Heart right ventricle (tissue), 16 donors: ENCODE measurements around the gene RAPGEF3. TPM values are rescaled to one million over a fixed set of nuclear protein-coding genes. Genes with fewer than 3 reads are reported as not detected.

ENCODE experiments used
- ATAC-seq, 8 donors: fragments of 200-7000 bp; cut with Tn5 transposase; one replicate each; pipeline ENCODE4 v1.9.1; 2020; ENCODE audit warnings: mild to moderate bottlenecking in 8 of 8, moderate library complexity in 8 of 8, moderate number of reproducible peaks in 1 of 8
- DNase-seq, 2 donors: peaks; one replicate each; pipeline ENCODE4 v3.0.0-alpha.2; 2020
- H3K27ac ChIP-seq, 10 donors: fragments of 200-600 bp; sonication (generic) in 2 of 10; one replicate each; pipeline versions ENCODE4 v1.5.0 to v1.8.0; 2020 to 2022; ENCODE audit warnings: mild to moderate bottlenecking in 3 of 10
- H3K27me3 ChIP-seq, 7 donors: fragments of 200-600 bp; one replicate each; pipeline ENCODE4 v1.8.0; 2021 to 2022; ENCODE audit warnings: mild to moderate bottlenecking in 2 of 7
- H3K36me3 ChIP-seq, 9 donors: fragments of 200-600 bp; sonication (generic) in 1 of 9; one replicate each; pipeline versions ENCODE4 v1.5.0 to v1.8.0; 2020 to 2022; ENCODE audit warnings: mild to moderate bottlenecking in 2 of 9
- H3K4me1 ChIP-seq, 9 donors: fragments of 200-600 bp; sonication (generic) in 1 of 9; one replicate each; pipeline versions ENCODE4 v1.5.0 to v1.8.0; 2020 to 2022; ENCODE audit warnings: mild to moderate bottlenecking in 4 of 9
- H3K4me3 ChIP-seq, 10 donors: fragments of 200-600 bp; sonication (generic) in 2 of 10; one replicate each; pipeline versions ENCODE4 v1.5.0 to v1.8.0; 2020 to 2022; ENCODE audit warnings: mild to moderate bottlenecking in 7 of 10, moderate library complexity in 2 of 10
- H3K9me3 ChIP-seq, 11 donors: fragments of 200-600 bp in 10 of 11; sonication (generic) in 2 of 11; one replicate each; pipeline versions ENCODE4 v1.5.0 to v1.8.0; 2013 to 2022; ENCODE audit warnings: mild to moderate bottlenecking in 2 of 11, control low read depth in 1 of 11, moderate library complexity in 1 of 11
- WGBS, 2 donors: extraction: QIAGEN DNeasy Blood & Tissue Kit; methylation state at CpG; one replicate each; pipeline ENCODE4 v1.1.7; 2013; ENCODE audit warnings: inconsistent platforms in 1 of 2; 5-methylcytosine and 5-hydroxymethylcytosine counted together
- intact Hi-C, 10 donors: fragments of 100-400 bp; cut with DNase I; formaldehyde crosslinking; loops; one replicate each; pipeline versions ENCODE4 v1.11.1 to v1.14.2; 2022
- polyA plus RNA-seq, 2 donors: library from polyadenylated mRNA; stranded (reverse); fragments of 200-250 nt; gene quantifications; one replicate each; pipeline ENCODE4 v1.2.3, GENCODE V29; 2013
- total RNA-seq, 10 donors: library from RNA; stranded (reverse); fragmentation: NEBNext Ultra II Directional in 3 of 10; extraction: Animal tissue kit (Norgen Biotek cat#: 25700) in 3 of 10; gene quantifications; one replicate each; pipeline versions ENCODE4 v1.2.1 to v1.2.4, GENCODE V29; 2021 to 2023
- TF ChIP-seq, protein P1 (sequence below), 9 donors: fragments of 200-600 bp; sonication (generic) in 2 of 9; IDR thresholded peaks; one replicate each; pipeline versions ENCODE4 v1.5.0 to v1.8.0; 2021 to 2022; ENCODE audit warnings: antibody characterized with exemption in 9 of 9, mild to moderate bottlenecking in 5 of 9, moderate library complexity in 1 of 9
- donor health status: Arrhythmogenic right ventricular cardiomyopathy.
- donor health status: ischemic (EF 13 %, LVEDD 7.1; RV severe dilation, severe dysfunction).
- donor health status: healthy with polysubstance abuse.
- donor health status: DM: no; HTN: yes; CAD: no.
- donor health status: DM: no; HTN: no; CAD: no.
- donor health status: ischemic (EF 25% LVEDD 6.9; RV normal size, moderate dysfunction).
- donor health status: ischemic (EF 25% LVEDD 5.7; RV mildly dilated, moderate dysfunction).
- donor health status: healthy.
- donor health status: DM: yes; HTN: yes; CAD: no.
- donor health status: Ischemic cardiomyopathy.
- donor health status: ischemic (EF 35%, LVEDD 5.7; RV mildly dilated, moderate dysfunction).
- donor health status: nonischemic (EF 11% LVEDD 7.7; RV severe dilation, severe dysfunction).
- donor health status: DM: yes; HTN: yes; CAD: no.
- donor health status: PGD.
- donor health status: ischemic (EF 29% LVEDD 5.4; RV normal size, mild dysfunction).
- donor health status: nonischemic (EF 23%, LVEDD 6.1; RV moderate dilation, normal function).

RAPGEF3 gene
- total and polyA plus RNA-seq, 12 donors = 9.5 to 173 (median 20.1) TPM

DNA sequence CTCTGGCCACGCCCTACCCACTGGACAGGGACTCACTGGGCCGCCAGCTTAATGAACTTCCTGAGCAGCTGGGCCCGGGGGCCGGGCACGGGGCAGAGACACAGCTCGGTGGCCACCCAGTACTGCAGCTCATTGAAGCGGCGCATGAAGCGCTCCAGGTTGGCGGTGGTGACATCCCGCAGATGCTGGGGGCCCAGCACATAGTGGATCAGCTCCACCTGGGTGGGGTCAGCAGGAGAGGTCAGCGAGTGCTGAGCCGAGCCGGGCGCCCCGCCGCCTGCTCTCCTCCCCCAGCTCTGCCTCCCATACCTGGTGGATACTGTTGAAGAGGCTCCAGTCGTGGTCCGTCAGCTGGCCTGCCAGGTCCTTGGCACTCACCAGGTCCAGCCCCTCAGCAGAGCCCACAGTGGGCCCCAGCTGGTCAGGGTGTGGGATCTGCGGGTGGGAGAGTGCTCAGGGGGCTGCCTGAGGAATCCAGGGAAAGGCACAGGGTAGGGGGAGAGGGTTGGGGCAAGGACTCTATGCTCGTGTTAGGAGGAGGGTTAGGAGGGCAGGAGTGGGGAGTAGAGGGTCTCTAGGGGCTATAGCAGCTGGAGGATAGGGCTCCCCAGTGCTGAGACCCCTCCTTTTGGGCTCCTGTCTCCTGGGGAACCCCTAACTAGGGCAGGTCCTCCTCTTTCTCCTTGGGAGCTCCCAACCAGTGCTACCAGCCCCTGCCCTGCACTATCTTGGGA lies 17.9 kb downstream of the RAPGEF3 start:
- Histone ChIP-seq H3K27me3 (peaks cover 0 to 5% (median 0%) of the 10 kb centered on the region in 7 donors), H3K9me3 (no peaks in the 10 kb centered on the region), H3K36me3 (peaks cover 0 to 29% (median 0%) of the 10 kb centered on the region in 9 donors), H3K4me1 (peaks cover 36 to 76% (median 58%) of the 10 kb centered on the region in 9 donors), H3K27ac (peak overlapping the region; percentile 50 to 88 (median 74)), H3K4me3 (peak overlapping the region in 1 of 10 donors; percentile 7)
- WGBS, 2 donors = 74 to 82% methylated on average over 21 of the region's 21 CpGs
- peak in 1 of 2 donors; percentile 37 for DNase-seq
- intact Hi-C loops = loop anchor here in 1 of 10 donors (5.0 kb wide), 1 partner anchor 37 kb away; no protein-coding TSS in a partner anchor
- TF ChIP-seq, protein P1, sequence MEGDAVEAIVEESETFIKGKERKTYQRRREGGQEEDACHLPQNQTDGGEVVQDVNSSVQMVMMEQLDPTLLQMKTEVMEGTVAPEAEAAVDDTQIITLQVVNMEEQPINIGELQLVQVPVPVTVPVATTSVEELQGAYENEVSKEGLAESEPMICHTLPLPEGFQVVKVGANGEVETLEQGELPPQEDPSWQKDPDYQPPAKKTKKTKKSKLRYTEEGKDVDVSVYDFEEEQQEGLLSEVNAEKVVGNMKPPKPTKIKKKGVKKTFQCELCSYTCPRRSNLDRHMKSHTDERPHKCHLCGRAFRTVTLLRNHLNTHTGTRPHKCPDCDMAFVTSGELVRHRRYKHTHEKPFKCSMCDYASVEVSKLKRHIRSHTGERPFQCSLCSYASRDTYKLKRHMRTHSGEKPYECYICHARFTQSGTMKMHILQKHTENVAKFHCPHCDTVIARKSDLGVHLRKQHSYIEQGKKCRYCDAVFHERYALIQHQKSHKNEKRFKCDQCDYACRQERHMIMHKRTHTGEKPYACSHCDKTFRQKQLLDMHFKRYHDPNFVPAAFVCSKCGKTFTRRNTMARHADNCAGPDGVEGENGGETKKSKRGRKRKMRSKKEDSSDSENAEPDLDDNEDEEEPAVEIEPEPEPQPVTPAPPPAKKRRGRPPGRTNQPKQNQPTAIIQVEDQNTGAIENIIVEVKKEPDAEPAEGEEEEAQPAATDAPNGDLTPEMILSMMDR (IDR thresholded peaks at IDR 0.05) = no peak
- ATAC-seq = no peak

- Histone ChIP-seq H3K4me1 (peaks cover 44 to 77% (median 65%) of the 10 kb centered on the region in 9 donors), H3K4me3 (peak overlapping the region in 1 of 10 donors; percentile 15), H3K36me3 (peaks cover 0 to 22% (median 0%) of the 10 kb centered on the region in 9 donors), H3K9me3 (no peaks in the 10 kb centered on the region), H3K27ac (peak overlapping the region; percentile 50 to 88 (median 76)), H3K27me3 (peaks cover 0 to 5% (median 0%) of the 10 kb centered on the region in 7 donors)
- ATAC-seq (peak; percentile 4 to 60 (median 14)), DNase-seq (peak; percentile 56 to 66)
- WGBS, 2 donors = 65 to 78% methylated on average over 12 of the region's 12 CpGs
- intact Hi-C loops = loop anchor here in 1 of 10 donors (5.0 kb wide), 1 partner anchor 37 kb away; no protein-coding TSS in a partner anchor
- TF ChIP-seq, protein P1 (IDR thresholded peaks at IDR 0.05) = no peak
These were observed 18.7 kb downstream of the RAPGEF3 start for GRCh38 chr12:47739979-47740378.

DNA sequence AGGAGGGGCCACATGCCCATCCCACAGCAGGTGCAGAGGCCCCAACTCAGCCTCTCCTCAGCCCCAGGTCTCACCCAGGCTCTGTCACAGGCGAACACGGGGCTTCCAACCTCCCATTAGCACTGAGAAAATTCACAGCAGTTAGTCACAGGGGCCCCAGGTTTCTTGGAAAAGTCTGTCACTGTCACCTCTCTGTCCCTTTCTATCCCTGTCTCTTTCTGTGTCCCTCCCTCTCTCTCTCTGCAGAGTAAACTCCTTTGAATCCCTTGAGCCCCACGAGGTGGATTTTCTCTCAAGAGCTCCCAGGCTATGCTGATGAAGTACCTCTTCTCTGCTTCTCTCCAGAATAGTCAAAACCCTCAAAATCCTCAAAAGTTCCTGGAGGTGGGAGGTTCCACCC lies 19.4 kb downstream of the RAPGEF3 start:
- TF ChIP-seq, protein P1 (IDR thresholded peaks at IDR 0.05) = no peak
- no peak for ATAC-seq
- WGBS, 2 donors = 87 to 89% methylated on average over 3 of the region's 3 CpGs
- peak overlapping the region in 9 of 10 donors; percentile 18 to 88 (median 77) for H3K27ac ChIP-seq
- peak overlapping the region in 1 of 10 donors; percentile 15 for H3K4me3 ChIP-seq
- peaks cover 0 to 16% (median 0%) of the 10 kb centered on the region in 9 donors for H3K36me3 ChIP-seq
- intact Hi-C loops = no loop called here
- H3K27me3 ChIP-seq = peaks cover 0 to 5% (median 0%) of the 10 kb centered on the region in 7 donors
- H3K9me3 ChIP-seq = no peaks in the 10 kb centered on the region
- no peak for DNase-seq
- peaks cover 47 to 84% (median 72%) of the 10 kb centered on the region in 9 donors for H3K4me1 ChIP-seq

DNA sequence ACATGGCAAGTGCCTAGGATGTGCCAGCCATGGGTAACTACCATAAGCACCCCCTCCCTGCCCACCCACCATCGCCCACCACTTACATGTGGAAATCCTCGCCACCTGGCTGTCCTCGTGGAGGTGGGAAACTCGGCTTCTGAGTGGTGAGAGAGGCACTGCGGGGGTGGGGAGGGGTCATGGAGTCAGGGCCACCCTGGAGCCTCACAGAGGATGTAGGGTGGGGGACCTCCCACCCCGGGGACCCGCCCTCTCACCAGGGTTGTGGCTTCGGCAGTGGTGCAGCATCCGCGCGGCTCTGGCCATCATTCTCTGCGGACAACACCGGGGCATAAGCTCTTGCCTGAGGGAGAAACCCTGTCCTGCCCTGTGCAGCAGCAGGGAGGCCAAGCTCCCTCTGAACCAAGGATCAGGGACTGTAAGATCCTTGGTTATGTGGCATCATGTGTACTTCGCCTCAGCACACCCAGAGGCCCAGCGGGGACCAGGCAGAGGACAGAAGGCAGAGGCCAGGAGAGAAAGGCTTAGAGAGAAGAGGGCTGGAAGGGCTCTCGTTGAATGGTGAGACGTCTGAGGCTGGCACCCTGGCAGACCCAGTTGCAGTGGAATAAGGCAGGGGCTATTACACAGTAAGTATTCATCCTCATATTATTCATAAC lies 20.6 kb downstream of the RAPGEF3 start:
- 74 to 75% methylated on average over 17 of the region's 17 CpGs for WGBS, 2 donors

More for the DNA sequence above, 20.6 kb downstream of the RAPGEF3 start:
- intact Hi-C loops = loop anchor here in 4 of 10 donors (1.0 to 2.0 kb wide), 5 partner anchors 15 to 21 kb away; no protein-coding TSS in a partner anchor
- no peak overlapping the region for H3K4me3 ChIP-seq
- H3K36me3 ChIP-seq = peaks cover 0 to 16% (median 0%) of the 10 kb centered on the region in 9 donors
- DNase-seq (peak in 1 of 2 donors; percentile 40), ATAC-seq (no peak)
- H3K4me1 ChIP-seq = peaks cover 47 to 93% (median 80%) of the 10 kb centered on the region in 9 donors
- TF ChIP-seq, protein P1 (IDR thresholded peaks at IDR 0.05) = no peak
- H3K27ac ChIP-seq = peak overlapping the region; percentile 76 to 93 (median 86)
- no peaks in the 10 kb centered on the region for H3K27me3 ChIP-seq
- H3K9me3 ChIP-seq = no peaks in the 10 kb centered on the region
